Ishikawa (cell line): Measurements from ENCODE around the gene RTN4R.

ENCODE experiments used
- CEBPB ChIP-seq: IDR thresholded peaks from 2 replicates; pipeline ENCODE4 v1.6.1; 2012
- EGR1 ChIP-seq: IDR thresholded peaks from 2 replicates; pipeline ENCODE4 v1.6.1; 2012
- EP300 ChIP-seq: IDR thresholded peaks from 2 replicates; pipeline ENCODE4 v1.6.1; 2012; ENCODE audit warnings: borderline replicate concordance
- FOXM1 ChIP-seq: IDR thresholded peaks from 2 replicates; pipeline ENCODE4 v1.6.1; 2012; ENCODE audit warnings: low read depth, borderline replicate concordance
- RAD21 ChIP-seq: IDR thresholded peaks from 2 replicates; pipeline ENCODE4 v1.6.1; 2012; ENCODE audit warnings: low read depth
- TAF1 ChIP-seq: IDR thresholded peaks from 2 replicates; pipeline ENCODE4 v1.6.1; 2012; ENCODE audit warnings: low read depth, mild to moderate bottlenecking
- TCF12 ChIP-seq: IDR thresholded peaks from 2 replicates; pipeline ENCODE4 v1.6.1; 2012; ENCODE audit warnings: low read depth
- TEAD4 ChIP-seq: IDR thresholded peaks from 2 replicates; pipeline ENCODE4 v1.6.1; 2012
- USF1 ChIP-seq: IDR thresholded peaks from 2 replicates; pipeline ENCODE4 v1.6.1; 2012
- YY1 ChIP-seq: IDR thresholded peaks from 2 replicates; pipeline ENCODE4 v1.6.1; 2012; ENCODE audit warnings: low read depth
- ZBTB7A ChIP-seq: IDR thresholded peaks from 2 replicates; pipeline ENCODE4 v1.6.1; 2012; ENCODE audit warnings: low read depth
- TF ChIP-seq, protein P1 (sequence below): IDR thresholded peaks from 2 replicates; pipeline ENCODE4 v1.6.1; 2012
- TF ChIP-seq, protein P2 (sequence below): IDR thresholded peaks from 2 replicates; pipeline ENCODE4 v1.6.1; 2012; ENCODE audit warnings: low read depth, mild to moderate bottlenecking

RTN4R gene

GRCh38 chr22:20192972-20193760 lies 75.0 kb downstream of the RTN4R start:
- TF ChIP-seq USF1 (no peak), RAD21 (no peak), TCF12 (no peak)
- TF ChIP-seq, protein P1, sequence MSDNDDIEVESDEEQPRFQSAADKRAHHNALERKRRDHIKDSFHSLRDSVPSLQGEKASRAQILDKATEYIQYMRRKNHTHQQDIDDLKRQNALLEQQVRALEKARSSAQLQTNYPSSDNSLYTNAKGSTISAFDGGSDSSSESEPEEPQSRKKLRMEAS = no peak

GRCh38 chr22:20192293-20192971 lies 75.7 kb downstream of the RTN4R start:
- no peak for TF ChIP-seq CEBPB
- no peak for TF ChIP-seq TEAD4
- TF ChIP-seq EP300 = no peak
- TF ChIP-seq FOXM1 = no peak
- no peak for TF ChIP-seq YY1
- no peak for TF ChIP-seq TAF1
- no peak for TF ChIP-seq TCF12
- TF ChIP-seq, protein P2, sequence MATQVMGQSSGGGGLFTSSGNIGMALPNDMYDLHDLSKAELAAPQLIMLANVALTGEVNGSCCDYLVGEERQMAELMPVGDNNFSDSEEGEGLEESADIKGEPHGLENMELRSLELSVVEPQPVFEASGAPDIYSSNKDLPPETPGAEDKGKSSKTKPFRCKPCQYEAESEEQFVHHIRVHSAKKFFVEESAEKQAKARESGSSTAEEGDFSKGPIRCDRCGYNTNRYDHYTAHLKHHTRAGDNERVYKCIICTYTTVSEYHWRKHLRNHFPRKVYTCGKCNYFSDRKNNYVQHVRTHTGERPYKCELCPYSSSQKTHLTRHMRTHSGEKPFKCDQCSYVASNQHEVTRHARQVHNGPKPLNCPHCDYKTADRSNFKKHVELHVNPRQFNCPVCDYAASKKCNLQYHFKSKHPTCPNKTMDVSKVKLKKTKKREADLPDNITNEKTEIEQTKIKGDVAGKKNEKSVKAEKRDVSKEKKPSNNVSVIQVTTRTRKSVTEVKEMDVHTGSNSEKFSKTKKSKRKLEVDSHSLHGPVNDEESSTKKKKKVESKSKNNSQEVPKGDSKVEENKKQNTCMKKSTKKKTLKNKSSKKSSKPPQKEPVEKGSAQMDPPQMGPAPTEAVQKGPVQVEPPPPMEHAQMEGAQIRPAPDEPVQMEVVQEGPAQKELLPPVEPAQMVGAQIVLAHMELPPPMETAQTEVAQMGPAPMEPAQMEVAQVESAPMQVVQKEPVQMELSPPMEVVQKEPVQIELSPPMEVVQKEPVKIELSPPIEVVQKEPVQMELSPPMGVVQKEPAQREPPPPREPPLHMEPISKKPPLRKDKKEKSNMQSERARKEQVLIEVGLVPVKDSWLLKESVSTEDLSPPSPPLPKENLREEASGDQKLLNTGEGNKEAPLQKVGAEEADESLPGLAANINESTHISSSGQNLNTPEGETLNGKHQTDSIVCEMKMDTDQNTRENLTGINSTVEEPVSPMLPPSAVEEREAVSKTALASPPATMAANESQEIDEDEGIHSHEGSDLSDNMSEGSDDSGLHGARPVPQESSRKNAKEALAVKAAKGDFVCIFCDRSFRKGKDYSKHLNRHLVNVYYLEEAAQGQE = no peak
- no peak for TF ChIP-seq USF1
- TF ChIP-seq, protein P1 = no peak
- no peak for TF ChIP-seq EGR1
- TF ChIP-seq ZBTB7A = no peak

GRCh38 chr22:20191803-20192202 lies 76.3 kb downstream of the RTN4R start:
- TF ChIP-seq USF1 (no peak), EGR1 (no peak), TAF1 (no peak), FOXM1 (no peak), RAD21 (no peak)
- TF ChIP-seq, protein P1 = no peak
- TF ChIP-seq, protein P2 = no peak
